Globus pallidus (tissue), 1 donor: ENCODE data around the gene SGSH.
"Not testable (repeated sequence)": the region's sequence is repeated elsewhere in the genome, so short reads cannot be mapped to it uniquely, and the experiment has no call there.

ENCODE experiments used
- DNase-seq: peaks from one replicate; pipeline ENCODE4 v3.0.0-alpha.2; 2015; ENCODE audit warnings: low spot score

SGSH gene

DNA sequence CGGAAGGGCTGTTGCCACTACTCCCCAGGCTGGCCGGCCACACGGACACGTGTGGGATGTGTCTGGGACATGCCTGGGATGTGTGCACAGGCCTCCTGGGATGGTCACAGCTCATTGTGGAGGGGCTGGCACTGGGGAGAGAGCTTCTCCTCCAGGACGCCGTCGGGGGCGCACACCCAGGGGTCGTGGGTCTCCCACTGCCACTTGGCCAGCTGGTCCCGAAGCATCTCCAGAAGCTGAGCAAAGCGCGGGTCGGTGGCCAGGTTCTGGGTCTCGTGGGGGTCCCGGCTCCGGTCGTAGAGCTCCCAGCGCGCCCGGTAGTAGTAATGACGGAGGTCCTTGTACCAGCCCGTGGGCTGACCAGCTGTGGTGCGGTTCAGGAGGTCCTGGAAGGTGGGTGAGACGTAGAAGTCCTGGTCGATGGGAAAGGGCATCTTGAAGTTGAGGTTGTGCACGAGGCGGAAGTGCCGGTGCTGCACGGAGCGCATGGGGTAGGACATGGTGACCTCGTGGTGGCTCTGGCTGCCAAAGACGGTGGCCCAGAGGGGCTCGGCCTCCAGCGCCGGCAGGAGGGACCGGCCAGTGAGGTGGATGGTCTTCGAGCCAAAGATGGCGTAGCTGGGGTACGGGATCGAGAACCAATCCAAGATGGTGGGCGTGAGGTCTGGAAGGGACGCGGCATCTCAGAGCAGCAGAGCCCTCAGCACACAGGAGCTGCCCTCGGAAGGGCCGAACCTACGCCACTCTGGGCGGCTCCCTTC, 9.6 kb downstream of the SGSH start:
- DNase-seq, result no peak

DNA sequence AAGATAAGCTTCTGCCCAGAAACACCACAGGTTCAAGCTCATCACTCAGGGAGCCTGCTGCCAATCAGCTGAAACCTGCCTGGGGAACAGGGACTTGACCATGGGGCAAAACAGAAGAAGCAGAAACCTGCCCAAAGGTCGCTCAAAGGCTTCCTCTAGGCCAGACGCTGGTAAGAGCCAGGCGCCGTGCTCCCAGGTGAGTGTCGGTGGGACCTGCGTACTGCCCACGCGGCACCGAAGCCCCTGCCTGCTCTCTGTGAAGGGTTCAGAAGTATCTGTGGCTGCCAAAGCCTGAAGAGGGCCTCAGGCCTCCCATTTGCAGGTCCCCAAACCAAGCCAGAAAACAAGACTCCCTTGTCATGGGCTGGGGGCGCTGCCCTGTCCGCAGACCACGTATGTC, 10.4 kb downstream of the SGSH start:
- no peak for DNase-seq

DNA sequence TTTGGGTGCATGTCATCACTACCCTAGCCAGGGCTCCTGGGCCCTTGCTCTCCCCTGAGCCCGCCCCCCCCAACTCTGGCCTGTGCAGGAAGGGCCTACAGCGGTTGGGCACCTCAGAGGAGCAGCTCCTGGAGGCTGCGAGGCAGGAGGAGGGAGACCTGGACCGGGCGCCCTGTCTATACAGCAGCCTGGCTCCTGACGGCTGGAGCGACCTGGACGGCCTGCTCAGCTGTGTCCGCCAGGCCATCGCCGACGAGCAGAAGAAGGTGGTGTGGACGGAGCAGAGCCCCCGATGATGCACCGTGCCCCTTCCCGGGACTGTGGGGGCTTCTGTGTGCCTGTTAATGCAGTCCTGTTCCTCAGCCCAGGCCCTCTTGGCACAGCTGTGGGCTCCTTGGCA, 12.1 kb downstream of the SGSH start:
- no peak for DNase-seq

DNA sequence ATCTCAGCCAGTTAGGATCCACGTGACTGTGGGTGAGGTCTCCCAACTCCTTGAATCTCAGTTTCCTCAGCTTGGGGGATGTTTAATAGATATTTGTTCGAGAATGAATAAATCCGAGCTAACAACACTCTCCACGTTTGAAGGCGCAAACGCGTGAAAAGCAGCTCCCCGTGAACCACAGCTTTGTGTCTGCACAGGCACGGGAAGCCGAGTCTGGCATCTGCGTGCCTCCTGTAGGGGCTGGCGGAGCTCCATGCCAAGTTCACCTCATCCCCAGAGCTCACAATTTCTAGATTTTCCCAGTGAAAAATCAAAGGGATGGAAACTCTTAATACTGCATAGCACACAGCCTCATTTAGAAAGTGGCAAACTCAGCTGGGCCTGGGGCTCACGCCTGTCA, 14.3 kb downstream of the SGSH start:
- DNase-seq, result no peak

DNA sequence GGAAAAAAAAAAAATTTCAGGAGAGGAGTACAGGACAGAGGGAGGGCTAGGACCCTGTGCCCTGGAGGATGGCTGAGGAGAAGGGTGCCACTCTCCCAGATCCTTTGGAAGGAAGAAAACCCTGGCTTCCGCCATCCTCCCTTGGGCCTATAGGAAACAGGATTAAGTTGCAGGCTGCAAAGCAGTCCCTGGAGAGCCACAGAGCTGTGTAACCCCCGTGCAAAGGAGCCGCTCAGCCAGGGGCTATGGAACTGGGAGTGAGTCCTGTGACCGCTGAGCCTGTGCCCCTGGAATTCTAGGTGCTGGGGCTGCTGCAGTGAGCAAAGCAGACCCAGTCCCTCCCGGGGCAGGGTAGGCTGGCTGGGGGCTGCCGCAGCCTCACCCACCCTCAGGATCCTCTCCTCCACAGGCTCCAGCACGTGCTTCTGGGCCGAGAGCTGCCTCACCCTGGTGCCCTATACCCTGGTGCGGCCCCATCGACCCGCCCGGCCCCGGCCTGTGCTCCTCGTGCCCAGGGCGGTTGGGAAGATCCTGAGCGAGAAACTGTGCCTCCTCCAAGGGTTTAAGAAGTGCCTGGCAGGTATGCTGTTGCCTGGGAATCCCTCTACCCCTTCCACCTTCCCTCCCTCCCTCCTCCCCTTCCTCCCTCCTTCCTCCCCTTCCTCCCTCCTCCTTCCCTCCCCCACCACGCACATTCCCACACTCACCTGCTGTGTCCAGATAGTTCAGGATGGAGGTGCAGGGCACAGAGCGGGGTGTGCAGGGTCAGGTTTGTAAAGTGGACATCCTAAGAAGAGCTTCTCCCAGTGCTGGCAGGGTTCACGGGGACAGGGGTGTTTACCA, 15.3 kb downstream of the SGSH start:
- DNase-seq, result no peak

DNA sequence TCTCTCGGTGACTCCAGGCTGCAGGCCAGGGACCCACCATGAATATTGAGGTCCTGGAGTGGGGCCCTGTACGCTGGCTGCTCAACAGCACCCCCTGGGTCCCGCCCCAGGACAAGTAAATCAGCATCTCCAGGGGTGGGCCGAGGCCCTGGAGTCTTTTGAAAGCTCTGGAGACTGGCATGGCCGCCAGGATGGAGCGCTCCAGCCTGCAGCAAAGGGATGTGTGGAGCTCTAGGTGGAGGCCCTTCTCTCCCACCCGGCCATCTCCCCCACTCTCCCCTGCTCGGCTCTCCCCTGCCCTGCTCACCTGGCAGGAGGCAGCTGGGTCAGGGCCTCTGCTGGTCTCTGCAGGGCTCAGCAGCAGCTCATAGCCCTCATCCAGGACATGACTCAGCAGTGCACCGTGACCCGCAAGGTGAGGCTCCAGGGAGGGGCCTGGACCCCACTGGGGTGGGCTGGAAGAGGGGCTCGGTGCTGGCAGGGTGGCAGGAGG, 16.6 kb downstream of the SGSH start:
- DNase-seq, result no peak

DNA sequence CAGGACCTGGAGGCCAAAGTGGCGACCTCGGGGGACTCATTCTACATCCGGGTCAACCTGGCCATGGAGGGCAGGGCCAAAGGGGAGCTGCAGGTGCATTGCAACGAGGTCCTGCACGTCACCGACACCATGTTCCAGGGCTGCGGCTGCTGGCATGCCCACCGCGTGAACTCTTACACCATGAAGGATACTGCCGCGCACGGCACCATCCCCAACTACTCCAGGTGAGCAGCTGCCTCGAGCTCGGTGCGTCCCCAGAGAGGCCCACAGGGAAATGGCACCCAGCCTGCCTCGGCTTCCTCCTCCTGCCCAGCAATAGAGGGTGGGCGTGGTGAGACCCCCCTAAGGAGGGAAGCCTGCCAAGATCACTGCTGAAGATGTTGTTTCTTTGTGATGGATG, 17.9 kb downstream of the SGSH start:
- no peak for DNase-seq

DNA sequence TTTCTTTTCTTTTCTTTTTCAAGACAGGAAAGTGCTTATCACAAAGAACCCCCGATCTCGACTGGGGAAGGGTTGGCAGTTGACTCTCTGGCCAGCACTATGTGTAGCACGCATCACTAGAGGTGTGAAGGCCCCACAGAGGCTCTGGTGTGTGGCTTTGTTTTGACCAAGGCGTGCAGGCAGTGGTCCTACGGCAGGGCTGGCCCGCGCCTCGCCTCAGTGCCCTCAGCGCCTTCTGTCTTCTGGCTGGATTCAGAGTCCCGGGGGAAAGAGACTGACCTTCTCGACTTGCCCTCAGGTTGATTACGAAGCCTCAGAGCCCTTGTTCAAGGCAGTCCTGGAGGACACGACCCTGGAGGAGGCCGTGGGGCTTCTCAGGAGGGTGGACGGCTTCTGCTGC, 18.7 kb downstream of the SGSH start:
- no peak for DNase-seq

DNA sequence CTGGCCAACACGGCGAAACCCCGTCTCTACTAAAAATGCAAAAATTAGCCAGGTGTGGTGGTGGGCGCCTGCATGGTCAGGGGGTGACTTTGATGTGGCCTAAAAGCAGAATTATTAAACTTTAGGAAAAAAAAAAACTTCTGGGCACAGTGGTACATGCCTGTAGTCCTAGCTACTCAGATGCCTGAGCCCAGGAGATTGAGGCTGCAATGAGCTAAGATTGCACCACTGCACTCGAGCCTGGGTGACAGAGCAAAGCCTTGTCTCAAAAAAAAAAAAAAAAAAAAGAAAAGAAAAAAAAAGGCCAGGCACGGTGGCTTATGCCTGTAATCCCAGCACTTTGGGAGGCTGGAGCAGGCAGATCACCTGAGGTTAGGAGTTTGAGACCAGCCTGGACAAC, 20.8 kb downstream of the SGSH start:
- DNase-seq, result not testable (repeated sequence)

DNA sequence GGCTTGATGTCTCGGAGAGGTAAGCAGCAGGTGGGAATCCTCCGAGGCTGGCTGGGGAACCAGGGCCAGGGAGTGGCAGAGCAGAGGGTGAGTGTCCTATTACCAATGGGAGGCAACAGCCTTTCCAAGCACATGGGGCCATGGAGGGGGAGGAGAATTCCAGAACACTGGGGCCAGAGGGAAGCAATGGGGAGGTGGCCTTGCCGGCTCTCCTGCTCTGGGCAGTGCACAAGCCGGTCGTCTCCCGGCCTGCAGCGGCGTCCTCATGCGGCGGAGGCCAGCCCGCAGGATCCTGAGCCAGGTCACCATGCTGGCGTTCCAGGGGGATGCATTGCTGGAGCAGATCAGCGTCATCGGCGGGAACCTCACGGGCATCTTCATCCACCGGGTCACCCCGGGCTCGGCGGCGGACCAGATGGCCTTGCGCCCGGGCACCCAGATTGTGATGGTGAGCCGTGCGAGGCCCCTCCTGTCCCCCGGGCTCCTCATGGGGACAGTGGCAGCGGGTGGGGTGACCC, 21.9 kb downstream of the SGSH start:
- DNase-seq, result no peak

DNA sequence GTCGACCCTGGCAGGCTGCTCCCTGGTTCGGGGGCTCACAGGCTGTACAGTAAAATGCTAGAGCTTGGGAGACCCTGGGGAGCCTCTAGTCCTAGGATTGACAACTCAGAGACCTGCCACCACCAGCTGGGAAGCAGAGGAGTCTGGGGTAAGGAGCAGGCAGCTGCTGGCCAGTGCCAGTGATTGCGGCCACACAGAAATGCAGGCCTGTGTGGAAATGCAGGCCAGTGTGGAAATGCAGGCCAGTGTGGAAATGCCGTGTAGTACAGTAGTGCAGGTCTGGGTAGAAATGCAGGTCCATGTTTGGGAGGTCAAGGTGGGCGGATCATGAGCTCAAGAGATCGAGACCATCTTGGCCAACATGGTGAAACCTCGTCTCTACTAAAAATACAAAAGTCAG, 23.5 kb downstream of the SGSH start:
- DNase-seq, result no peak

DNA sequence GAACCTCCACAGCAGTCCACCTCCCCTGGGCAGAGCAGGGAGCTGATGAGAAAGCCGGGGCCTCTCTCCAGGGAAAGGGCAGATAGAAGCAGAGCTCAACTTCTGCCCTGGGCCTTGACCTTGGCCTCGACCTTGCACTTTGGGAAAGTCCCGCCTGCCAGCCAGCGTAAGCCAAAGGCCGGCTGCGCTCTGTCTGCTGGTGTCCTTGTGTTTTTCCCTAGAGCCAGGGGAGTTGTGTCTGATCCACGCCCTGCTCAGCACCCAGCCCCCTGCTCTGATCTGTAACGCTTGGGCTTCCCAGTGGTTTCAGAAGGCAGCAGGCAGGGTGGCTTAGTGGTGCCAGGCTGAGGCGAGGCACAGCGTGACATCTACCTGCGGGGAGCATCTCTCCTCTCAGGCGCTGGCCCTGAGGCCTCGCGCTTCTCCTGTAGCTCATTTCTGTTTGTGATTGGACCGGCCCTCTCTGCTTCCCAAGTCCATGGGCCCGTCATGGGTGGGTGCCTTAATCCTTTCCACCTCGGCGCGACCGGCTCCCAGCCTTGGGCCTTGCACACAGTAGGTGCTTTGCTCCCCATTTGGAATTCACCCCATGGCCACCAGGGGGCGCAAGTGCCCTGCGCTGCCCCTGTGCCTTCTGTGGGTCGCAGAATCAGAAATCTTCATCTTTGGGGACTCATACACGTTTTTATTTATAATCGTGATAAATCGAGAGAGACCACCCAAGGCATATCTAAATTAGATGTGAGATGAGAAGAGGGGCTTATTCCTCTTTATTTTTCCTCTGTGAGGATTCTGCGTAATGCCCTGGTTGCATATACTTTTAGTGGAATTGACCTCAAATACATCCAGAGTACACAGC, 24.2 kb downstream of the SGSH start:
- no peak for DNase-seq

DNA sequence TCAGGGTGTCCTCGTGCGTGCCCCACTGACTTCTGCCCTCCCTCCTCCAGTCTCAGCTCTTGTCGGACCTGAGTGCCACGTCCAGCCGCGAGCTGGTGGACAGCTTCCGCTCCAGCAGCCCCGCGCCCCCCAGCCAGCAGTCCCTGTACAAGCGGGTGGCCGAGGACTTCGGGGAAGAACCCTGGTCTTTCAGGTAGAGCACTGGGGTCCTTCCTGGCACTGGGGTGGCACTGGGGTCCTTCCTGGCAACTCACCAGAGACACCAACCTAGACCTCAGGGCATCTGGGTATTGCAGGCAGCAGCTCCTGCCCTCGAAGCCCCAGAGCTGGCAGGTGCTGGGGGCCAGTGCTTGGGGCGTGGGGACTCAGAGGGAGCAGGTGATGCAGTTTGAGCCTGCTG, 25.0 kb downstream of the SGSH start:
- no peak for DNase-seq

DNA sequence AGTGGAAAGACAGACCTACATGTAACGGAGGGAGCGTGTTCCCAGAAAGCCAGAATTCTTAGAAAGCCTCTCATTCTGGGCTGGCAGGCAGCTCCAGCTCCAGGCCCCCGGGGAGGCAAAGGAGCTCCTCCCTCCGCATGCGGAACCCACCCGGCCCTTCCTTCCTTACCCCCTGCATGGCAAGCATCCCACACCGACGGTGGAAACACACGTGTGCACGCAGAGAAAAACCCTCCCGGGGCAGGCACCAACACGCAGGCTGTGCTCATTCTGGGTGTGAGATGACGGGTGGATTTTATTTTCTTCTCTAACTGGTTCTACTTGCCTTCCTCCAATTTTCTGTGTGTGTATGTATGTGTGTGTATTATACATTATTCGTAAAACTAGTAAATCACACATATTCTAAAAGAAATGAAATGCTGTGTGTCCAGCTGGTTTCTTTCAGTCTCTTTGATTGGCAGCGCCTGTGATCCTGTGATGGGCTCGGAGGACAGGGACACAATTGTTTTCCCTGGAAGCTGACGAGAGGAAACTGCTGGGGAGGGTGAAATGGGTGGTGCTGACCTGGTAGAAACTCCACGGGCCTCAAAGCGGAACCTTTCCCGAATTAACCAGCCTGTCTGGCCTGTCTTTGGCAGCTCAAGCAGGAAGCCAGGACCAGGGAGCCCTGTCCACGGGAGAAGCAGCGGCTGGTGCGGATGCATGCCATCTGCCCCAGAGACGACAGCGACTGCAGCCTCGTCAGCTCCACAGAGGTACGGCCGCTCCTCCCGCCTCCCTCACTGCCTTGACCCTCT, 28.1 kb downstream of the SGSH start:
- peak; percentile 85 for DNase-seq

DNA sequence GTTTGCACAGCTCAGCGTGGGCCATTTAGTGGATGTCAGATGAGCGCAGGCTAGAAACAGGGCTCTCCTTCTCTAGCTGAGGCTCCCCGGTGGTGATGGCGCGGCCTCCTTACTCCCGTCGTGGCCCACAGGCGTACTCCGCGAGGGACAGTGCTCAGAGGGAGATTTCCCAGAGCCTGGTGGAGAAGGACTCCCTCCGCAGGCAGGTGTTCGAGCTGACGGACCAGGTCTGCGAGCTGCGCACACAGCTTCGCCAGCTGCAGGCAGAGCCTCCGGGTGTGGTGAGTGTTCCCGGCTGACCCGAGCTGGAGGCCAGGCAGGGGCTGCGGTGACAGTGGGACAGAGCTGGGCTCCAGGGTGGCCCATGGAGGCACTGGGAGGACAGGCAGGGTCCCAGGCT, 28.9 kb downstream of the SGSH start:
- no peak for DNase-seq

DNA sequence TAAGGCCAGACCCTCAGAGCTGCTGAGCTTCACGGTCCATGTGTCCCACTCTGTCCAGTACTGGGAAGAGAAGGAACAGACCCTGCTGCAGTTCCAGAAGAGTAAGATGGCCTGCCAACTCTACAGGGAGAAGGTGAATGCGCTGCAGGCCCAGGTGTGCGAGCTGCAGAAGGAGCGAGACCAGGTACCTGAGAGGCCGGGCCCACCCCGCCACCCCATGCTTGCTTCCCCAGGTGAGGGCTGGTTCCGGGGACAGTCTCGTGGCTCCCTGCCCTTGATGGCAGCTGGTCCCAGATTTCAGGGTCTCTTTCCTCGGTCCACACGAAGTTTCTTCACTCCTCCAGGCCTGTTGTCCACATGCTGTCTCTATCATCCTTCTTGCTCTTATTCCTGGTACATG, 29.4 kb downstream of the SGSH start:
- no peak for DNase-seq

DNA sequence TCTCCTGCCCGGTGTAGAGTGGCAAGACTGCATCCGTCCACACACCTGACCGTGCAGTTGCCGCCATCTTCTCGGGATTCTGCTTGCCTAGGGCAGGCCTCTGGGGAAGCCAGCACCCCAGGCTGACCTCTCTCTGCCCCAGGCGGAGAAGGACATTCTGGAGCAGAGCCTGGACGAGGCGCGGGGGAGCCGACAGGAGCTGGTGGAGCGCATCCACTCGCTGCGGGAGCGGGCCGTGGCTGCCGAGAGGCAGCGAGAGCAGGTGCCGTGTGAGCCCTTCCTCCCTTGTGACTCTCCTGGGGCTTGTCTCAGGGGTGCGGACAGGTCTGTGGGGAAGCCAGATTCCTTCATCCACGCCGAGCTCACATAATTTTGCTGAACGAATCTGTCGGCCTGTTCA, 30.5 kb downstream of the SGSH start:
- DNase-seq, result no peak

DNA sequence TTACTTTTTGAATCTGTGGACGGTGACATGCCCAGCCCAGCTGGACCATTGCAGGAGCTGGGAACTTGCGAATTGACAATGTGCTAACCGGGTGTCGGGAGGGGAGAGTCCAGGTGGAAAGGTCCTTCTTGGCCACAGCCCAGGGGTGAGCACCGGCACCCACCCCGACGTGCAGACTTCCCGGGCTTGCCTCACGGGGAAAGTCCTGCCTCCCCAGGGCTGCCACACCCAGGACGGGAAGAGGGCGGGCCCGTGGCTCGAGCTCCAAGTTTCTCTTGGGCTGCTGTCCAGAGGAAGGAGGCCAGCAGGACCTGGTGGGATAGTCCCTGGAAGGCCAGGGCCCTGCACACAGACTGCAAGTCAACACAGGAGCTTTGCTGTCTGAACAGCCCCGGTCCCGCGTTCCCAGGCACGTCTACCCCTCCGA, 32.6 kb downstream of the SGSH start:
- DNase-seq, result no peak

DNA sequence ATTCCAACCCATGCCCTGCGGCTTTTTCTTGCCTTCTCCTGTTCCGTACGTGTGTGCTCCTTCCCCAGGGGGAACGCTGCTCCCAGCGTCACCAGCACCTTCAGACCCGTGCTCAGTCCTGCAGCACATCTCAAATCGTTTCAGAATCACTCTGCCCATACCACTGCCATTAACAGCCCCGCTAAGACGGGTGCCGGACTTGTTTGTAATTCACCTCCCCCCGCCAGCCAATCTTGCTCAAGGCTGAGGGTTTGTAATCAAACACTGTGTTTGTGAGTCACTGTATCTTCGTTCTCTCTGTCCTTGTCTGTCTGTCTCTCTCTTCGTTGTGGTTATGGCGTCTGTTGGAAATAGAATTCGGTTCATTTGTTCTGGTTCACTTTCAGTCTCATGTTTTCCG, 33.0 kb downstream of the SGSH start:
- no peak for DNase-seq

DNA sequence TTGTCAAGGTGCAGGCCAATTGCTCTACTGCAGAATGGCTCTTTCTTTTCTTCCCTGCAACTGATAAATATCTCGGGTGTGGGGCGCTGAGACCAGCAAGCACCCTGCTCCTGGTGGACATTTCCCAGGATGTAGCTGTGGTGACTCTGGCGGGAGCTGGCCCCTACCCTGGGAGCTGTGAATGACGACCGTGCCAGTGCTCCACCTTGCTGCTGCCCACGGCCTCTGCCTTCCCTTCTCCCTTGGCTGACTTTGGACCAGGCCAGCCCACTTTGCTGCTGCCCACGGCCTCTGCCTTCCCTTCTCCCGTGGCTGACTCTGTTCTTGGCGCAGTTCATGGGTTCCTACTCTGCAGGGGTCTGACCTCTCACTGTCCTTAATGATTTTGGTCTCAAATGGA, 34.2 kb downstream of the SGSH start:
- no peak for DNase-seq

DNA sequence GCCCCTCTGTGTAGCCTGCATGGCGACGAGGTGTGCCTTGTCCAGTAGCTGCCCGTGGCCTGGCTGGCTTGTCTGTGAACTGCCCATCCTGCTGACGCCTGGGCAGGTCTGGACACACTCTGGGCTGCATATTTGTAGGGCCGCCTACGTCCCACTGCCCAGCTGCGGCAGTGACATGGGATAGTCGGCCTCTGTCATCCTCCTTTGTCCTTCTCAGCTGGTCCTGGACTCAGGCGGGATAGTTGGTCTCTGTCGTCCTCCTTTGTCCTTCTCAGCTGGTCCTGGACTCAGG, 35.8 kb downstream of the SGSH start:
- DNase-seq, result no peak
